Neural cell (in vitro differentiated cells): ENCODE measurements around the gene TMBIM4. TPM values are rescaled to one million over a fixed set of nuclear protein-coding genes. Genes with fewer than 3 reads are reported as not detected.

ENCODE experiments used
- H2AFZ ChIP-seq: fragments of 200-600, 300-800 bp; sonication (generic), shearing (Covaris generic); 2 replicates; pipeline ENCODE4 v1.6.0; 2014; ENCODE audit warnings: low read depth, mild to moderate bottlenecking, antibody characterized with exemption, low read length, moderate library complexity
- H3F3A ChIP-seq: fragments of 200-600 bp; shearing (Covaris generic); 2 replicates; pipeline ENCODE4 v1.6.1; 2016; ENCODE audit warnings: mild to moderate bottlenecking, moderate library complexity, mixed read lengths, antibody characterized with exemption, low read length; ENCODE audit not compliant: insufficient read depth, poor library complexity, severe bottlenecking
- H3K27ac ChIP-seq: fragments of 200-600, 300-800 bp; sonication (generic), shearing (Covaris generic); 2 replicates; pipeline ENCODE4 v1.5.1; 2014; ENCODE audit warnings: mild to moderate bottlenecking, low read length, moderate library complexity
- H3K27me3 ChIP-seq: fragments of 300-800, 200-600 bp; sonication (generic), shearing (Covaris generic); 2 replicates; pipeline ENCODE4 v1.6.0; 2014; ENCODE audit warnings: mild to moderate bottlenecking, low read depth, low read length, moderate library complexity; ENCODE audit not compliant: insufficient read depth
- H3K36me3 ChIP-seq: fragments of 300-800, 200-600 bp; sonication (generic), shearing (Covaris generic); 2 replicates; pipeline ENCODE4 v1.5.1; 2014; ENCODE audit warnings: mild to moderate bottlenecking, antibody characterized with exemption, low read length, moderate library complexity; ENCODE audit not compliant: insufficient read depth
- H3K4me2 ChIP-seq: fragments of 300-800, 200-600 bp; sonication (generic), shearing (Covaris generic); 2 replicates; pipeline ENCODE4 v1.6.0; 2014; ENCODE audit warnings: mild to moderate bottlenecking, low read length
- H3K4me3 ChIP-seq: fragments of 300-800, 200-600 bp; sonication (generic), shearing (Covaris generic); 2 replicates; pipeline ENCODE4 v1.5.1; 2014; ENCODE audit warnings: mild to moderate bottlenecking, low read length, moderate library complexity
- H3K79me2 ChIP-seq: fragments of 200-600 bp; shearing (Covaris generic); replicated peaks from 2 replicates; pipeline ENCODE4 v1.6.0; 2014; ENCODE audit warnings: mild to moderate bottlenecking, low read length, moderate library complexity; ENCODE audit not compliant: insufficient read depth
- H3K9ac ChIP-seq: fragments of 300-800, 200-600 bp; sonication (generic), shearing (Covaris generic); 2 replicates; pipeline ENCODE4 v1.6.1; 2016; ENCODE audit warnings: mild to moderate bottlenecking, low read length, mixed read lengths
- H3K9me2 ChIP-seq: fragments of 200-600 bp; shearing (Covaris generic); 2 replicates; pipeline ENCODE4 v1.6.1; 2016; ENCODE audit warnings: mild to moderate bottlenecking, low read length, mixed read lengths; ENCODE audit not compliant: insufficient read depth
- H3K9me3 ChIP-seq: fragments of 200-600, 300-800 bp; sonication (generic), shearing (Covaris generic); 2 replicates; pipeline ENCODE4 v1.6.1; 2016; ENCODE audit warnings: mild to moderate bottlenecking, mixed run types, low read length, moderate library complexity, mixed read lengths
- H4K20me1 ChIP-seq: fragments of 200-600 bp; shearing (Covaris generic); 2 replicates; pipeline ENCODE4 v1.6.1; 2016; ENCODE audit warnings: mild to moderate bottlenecking, mixed run types; ENCODE audit not compliant: insufficient read depth
- EP300 ChIP-seq: fragments of 450-650 bp; conservative IDR thresholded peaks from 2 replicates; pipeline ENCODE4 v1.6.1; 2014; ENCODE audit warnings: antibody characterized with exemption, mild to moderate bottlenecking, moderate library complexity; ENCODE audit not compliant: poor library complexity, severe bottlenecking
- EZH2 ChIP-seq: fragments of 200-600, 300-800 bp; shearing (Covaris generic), sonication (generic); IDR thresholded peaks from 2 replicates; pipeline ENCODE4 v1.6.1; 2014; ENCODE audit warnings: antibody characterized with exemption, low read length, borderline replicate concordance, mild to moderate bottlenecking; ENCODE audit not compliant: insufficient read depth, poor library complexity, severe bottlenecking
- MXI1 ChIP-seq: fragments of 450-650 bp; conservative IDR thresholded peaks from 2 replicates; pipeline ENCODE4 v1.6.1; 2014; ENCODE audit warnings: antibody characterized with exemption, mild to moderate bottlenecking; ENCODE audit not compliant: poor library complexity, severe bottlenecking
- POLR2AphosphoS5 ChIP-seq: IDR thresholded peaks from 2 replicates; pipeline ENCODE4 v1.6.1; 2012
- RAD21 ChIP-seq: fragments of 450-650 bp; conservative IDR thresholded peaks from 2 replicates; pipeline ENCODE4 v1.6.1; 2014; ENCODE audit warnings: antibody characterized with exemption, mild to moderate bottlenecking, moderate library complexity
- REST ChIP-seq: IDR thresholded peaks from 2 replicates; pipeline ENCODE4 v1.6.1; 2012; ENCODE audit warnings: borderline replicate concordance
- SMC3 ChIP-seq: fragments of 450-650 bp; conservative IDR thresholded peaks from 2 replicates; pipeline ENCODE4 v1.6.1; 2014; ENCODE audit warnings: antibody characterized with exemption, mild to moderate bottlenecking, moderate library complexity; ENCODE audit not compliant: poor library complexity
- TAF1 ChIP-seq: IDR thresholded peaks from 2 replicates; pipeline ENCODE4 v1.6.1; 2012; ENCODE audit warnings: low read depth
- polyA plus RNA-seq: library from polyadenylated mRNA; depleted of rRNA; stranded (reverse); fragments of >200 nt; gene quantifications from 2 replicates; pipeline ENCODE4 v1.2.3, GENCODE V29; 2014
- TF ChIP-seq, protein P1 (sequence below): fragments of 450-650 bp; IDR thresholded peaks from 2 replicates; pipeline ENCODE4 v1.5.1; 2014; ENCODE audit warnings: antibody characterized with exemption, mild to moderate bottlenecking, moderate library complexity; ENCODE audit not compliant: poor library complexity, severe bottlenecking

Gene TMBIM4
- polyA plus RNA-seq, 1 donor from 2014 or later, result 24.5 TPM

- no peaks in the 10 kb centered on the region for H3K79me2 ChIP-seq
- H3K4me3 ChIP-seq, result no peak overlapping the region
- no peaks in the 10 kb centered on the region for H3K9me2 ChIP-seq
- H3K27me3 ChIP-seq, result no peaks in the 10 kb centered on the region
- H3K4me2 ChIP-seq, result no peak overlapping the region
- H3K27ac ChIP-seq, result no peak overlapping the region
- no peaks in the 10 kb centered on the region for H3K9me3 ChIP-seq
- TF ChIP-seq RAD21, result no peak
- TF ChIP-seq REST, result no peak
- no peak for TF ChIP-seq EP300
- no peak for TF ChIP-seq EZH2
- no peak for TF ChIP-seq POLR2AphosphoS5
- TF ChIP-seq SMC3, result no peak
- TF ChIP-seq MXI1, result no peak
- TF ChIP-seq, protein P1, sequence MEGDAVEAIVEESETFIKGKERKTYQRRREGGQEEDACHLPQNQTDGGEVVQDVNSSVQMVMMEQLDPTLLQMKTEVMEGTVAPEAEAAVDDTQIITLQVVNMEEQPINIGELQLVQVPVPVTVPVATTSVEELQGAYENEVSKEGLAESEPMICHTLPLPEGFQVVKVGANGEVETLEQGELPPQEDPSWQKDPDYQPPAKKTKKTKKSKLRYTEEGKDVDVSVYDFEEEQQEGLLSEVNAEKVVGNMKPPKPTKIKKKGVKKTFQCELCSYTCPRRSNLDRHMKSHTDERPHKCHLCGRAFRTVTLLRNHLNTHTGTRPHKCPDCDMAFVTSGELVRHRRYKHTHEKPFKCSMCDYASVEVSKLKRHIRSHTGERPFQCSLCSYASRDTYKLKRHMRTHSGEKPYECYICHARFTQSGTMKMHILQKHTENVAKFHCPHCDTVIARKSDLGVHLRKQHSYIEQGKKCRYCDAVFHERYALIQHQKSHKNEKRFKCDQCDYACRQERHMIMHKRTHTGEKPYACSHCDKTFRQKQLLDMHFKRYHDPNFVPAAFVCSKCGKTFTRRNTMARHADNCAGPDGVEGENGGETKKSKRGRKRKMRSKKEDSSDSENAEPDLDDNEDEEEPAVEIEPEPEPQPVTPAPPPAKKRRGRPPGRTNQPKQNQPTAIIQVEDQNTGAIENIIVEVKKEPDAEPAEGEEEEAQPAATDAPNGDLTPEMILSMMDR, result no peak
- TF ChIP-seq TAF1, result no peak
- no peak overlapping the region for H2AFZ ChIP-seq
- H3F3A ChIP-seq, result no peaks in the 10 kb centered on the region
- no peak overlapping the region for H3K9ac ChIP-seq
- H3K36me3 ChIP-seq, result no peaks in the 10 kb centered on the region
- H4K20me1 ChIP-seq, result no peaks in the 10 kb centered on the region
Measured at GRCh38 chr12:66085998-66086397, 83.8 kb downstream of the TMBIM4 start.

Other genes with a start within 250 kb of the TMBIM4 start
- 4.6 and 6.9 TPM in 2 replicates for gene LLPH, start 39.2 kb downstream of the TMBIM4 start, polyA plus RNA-seq
- 0.31 and 0.70 TPM in 2 replicates for gene IRAK3, start 19.2 kb upstream of the TMBIM4 start, polyA plus RNA-seq
- gene HELB, start 132.5 kb upstream of the TMBIM4 start, polyA plus RNA-seq, result 1.8 and 2.6 TPM in 2 replicates